K562 (cell line): ENCODE data around the gene NECTIN2. TPM values are rescaled to one million over a fixed set of nuclear protein-coding genes. Genes with fewer than 3 reads are reported as not detected.

Experiments
- ATAC-seq: fragments of 200-7000 bp; cut with Tn5 transposase; 3 replicates; pipeline ENCODE4 v1.9.1; 2020; ENCODE audit warnings: moderate library complexity
- BruUV-seq: library from RNA; stranded (reverse); fragments of 400-500 nt; replicated peaks from 2 replicates; lab custom pipeline; 2021; lab: Mats Ljungman, UMichigan
- CTCF ChIA-PET: fragments of 300-600 bp; formaldehyde crosslinking; extraction: SDS; loops from one replicate; lab custom pipeline; 2021; ENCODE audit warnings: low intra/inter-chr PET ratio; lab: Yijun Ruan, JAX
- POLR2A ChIA-PET: fragments of 300-600, 350-650 bp; sonication (Branson Sonifier 250); formaldehyde crosslinking; extraction: SDS; loops from one replicate; lab custom pipeline; 2021; ENCODE audit warnings: antibody characterized with exemption, inconsistent platforms; lab: Yijun Ruan, JAX
- DNase-seq, 4 experiments: peaks; one replicate each; pipeline versions ENCODE4 v3.0.0 to v3.0.0-alpha.2; 2011 to 2018; ENCODE audit warnings: low spot score in 3 of 4, mixed read lengths in 3 of 4; ENCODE audit errors: extremely low read depth in 1 of 4
- FAIRE-seq: peaks from 2 replicates; lab custom pipeline; 2011; peaks lifted over from hg19 to GRCh38; lab: Jason Lieb, UNC
- H2AFZ ChIP-seq: 2 replicates; pipeline ENCODE4 v1.6.0; 2011; ENCODE audit warnings: low read depth, low read length, control low read depth, inconsistent platforms
- H3K27ac ChIP-seq: fragments of 200-600 bp; 3 replicates; pipeline ENCODE4 v1.8.0; 2011; ENCODE audit warnings: low read depth, mild to moderate bottlenecking, control low read depth, inconsistent platforms, low read length, moderate library complexity, mixed read lengths; ENCODE audit errors: extremely low read depth
- H3K27me3 ChIP-seq, 2 experiments: fragments of 300-600 bp in 1 of 2; 2 replicates in 1 of 2; 3 replicates in 1 of 2; pipeline versions ENCODE4 v1.6.0 to v1.8.0; 2011; ENCODE audit warnings: inconsistent platforms in 2 of 2, low read length in 2 of 2, mild to moderate bottlenecking in 1 of 2, mixed read lengths in 1 of 2, moderate library complexity in 1 of 2; ENCODE audit not compliant: control insufficient read depth in 2 of 2, insufficient read depth in 2 of 2
- H3K36me3 ChIP-seq: fragments of 300-600 bp; 3 replicates; pipeline ENCODE4 v1.8.0; 2011; ENCODE audit warnings: mild to moderate bottlenecking, low read length, inconsistent platforms; ENCODE audit not compliant: control insufficient read depth, insufficient read depth
- H3K4me1 ChIP-seq, 2 experiments: fragments of 200-600 bp in 1 of 2; replicated peaks in 1 of 2; 2 replicates in 1 of 2; 3 replicates in 1 of 2; pipeline versions ENCODE4 v1.5.1 to v1.8.0; 2011; ENCODE audit warnings: inconsistent platforms in 2 of 2, low read length in 2 of 2, mild to moderate bottlenecking in 1 of 2, mixed read lengths in 1 of 2, moderate library complexity in 1 of 2; ENCODE audit not compliant: control insufficient read depth in 2 of 2, insufficient read depth in 2 of 2
- H3K4me2 ChIP-seq: 2 replicates; pipeline ENCODE4 v1.6.1; 2011; ENCODE audit warnings: low read length, control low read depth, inconsistent platforms, mixed read lengths; ENCODE audit not compliant: insufficient read depth
- H3K4me3 ChIP-seq: fragments of 200-600 bp; sonication (generic), shearing (Covaris generic); 2 replicates; pipeline ENCODE4 v1.5.1; 2016; ENCODE audit warnings: control low read depth, inconsistent platforms
- H3K79me2 ChIP-seq: fragments of 200-600 bp; 3 replicates; pipeline ENCODE4 v1.8.0; 2011; ENCODE audit warnings: low read length, inconsistent platforms; ENCODE audit not compliant: control insufficient read depth, insufficient read depth
- H3K9ac ChIP-seq, 2 experiments: 2 replicates each; pipeline versions ENCODE4 v1.6.0 to v1.6.1; 2011; ENCODE audit warnings: low read depth in 2 of 2, low read length in 2 of 2, control low read depth in 1 of 2, inconsistent platforms in 1 of 2, mild to moderate bottlenecking in 1 of 2, mixed read lengths in 1 of 2; ENCODE audit not compliant: insufficient read depth in 1 of 2
- H3K9me1 ChIP-seq: one replicate; pipeline ENCODE4 v1.6.0; 2011; ENCODE audit warnings: inconsistent platforms, mild to moderate bottlenecking, low read length, moderate library complexity; ENCODE audit not compliant: control insufficient read depth, insufficient read depth
- H3K9me3 ChIP-seq: replicated peaks from 2 replicates; pipeline ENCODE4 v1.5.1; 2011; ENCODE audit warnings: low read depth, low read length, inconsistent platforms; ENCODE audit not compliant: control insufficient read depth, insufficient read depth
- H4K20me1 ChIP-seq: replicated peaks from 2 replicates; pipeline ENCODE4 v1.6.1; 2011; ENCODE audit warnings: low read length, inconsistent platforms, mixed read lengths; ENCODE audit not compliant: control insufficient read depth, insufficient read depth
- BRD9 ChIP-seq: fragments of 450-650 bp; IDR thresholded peaks from 2 replicates; pipeline ENCODE4 v1.6.1; 2018; ENCODE audit warnings: low read depth; ENCODE audit not compliant: partially characterized antibody
- ESRRA ChIP-seq: fragments of 450-650 bp; IDR thresholded peaks from 2 replicates; pipeline ENCODE4 v1.6.1; 2014; ENCODE audit warnings: low read depth, mild to moderate bottlenecking, moderate library complexity, borderline replicate concordance
- HMG20A ChIP-seq: fragments of 450-650 bp; formaldehyde crosslinking; conservative IDR thresholded peaks from 2 replicates; pipeline ENCODE4 v1.4.0; 2020; ENCODE audit warnings: mild to moderate bottlenecking, mixed read lengths
- KHSRP ChIP-seq: fragments of 450-650 bp; IDR thresholded peaks from 2 replicates; pipeline ENCODE4 v1.6.1; 2017
- L3MBTL2 ChIP-seq: fragments of 450-650 bp; IDR thresholded peaks from 2 replicates; pipeline ENCODE4 v1.6.1; 2016; ENCODE audit warnings: mild to moderate bottlenecking, moderate library complexity
- MXI1 ChIP-seq: IDR thresholded peaks from 2 replicates; pipeline ENCODE4 v1.6.1; 2011; ENCODE audit warnings: low read depth, mild to moderate bottlenecking, improper control_type of control experiment, low read length
- NR2C2 ChIP-seq, 2 experiments: fragments of 200-800 bp in 1 of 2; sonication (Bioruptor generic) in 1 of 2; sonication (generic) in 1 of 2; formaldehyde crosslinking in 1 of 2; IDR thresholded peaks; 2 replicates each; pipeline versions ENCODE4 v1.6.1 to v1.8.0; 2016 to 2022; ENCODE audit warnings: mild to moderate bottlenecking in 1 of 2, missing compliant biosample characterization in 1 of 2, missing genetic modification characterization in 1 of 2, missing genetic modification reagents in 1 of 2
- POLR2A ChIP-seq: fragments of 450-650 bp; conservative IDR thresholded peaks from 2 replicates; pipeline ENCODE4 v1.6.1; 2016
- SAP30 ChIP-seq: fragments of 200-600 bp; sonication (generic); IDR thresholded peaks from 2 replicates; pipeline ENCODE4 v1.6.1; 2012; ENCODE audit warnings: borderline replicate concordance, low read depth, mild to moderate bottlenecking, moderate library complexity, low read length, control low read depth, inconsistent platforms; ENCODE audit not compliant: insufficient read depth, poor library complexity, severe bottlenecking
- SMARCE1 ChIP-seq: fragments of 450-650 bp; IDR thresholded peaks from 2 replicates; pipeline ENCODE4 v1.7.1; 2016; ENCODE audit warnings: mild to moderate bottlenecking
- ZNF175 ChIP-seq: fragments of 200-800 bp; sonication (Bioruptor generic); IDR thresholded peaks from 2 replicates; pipeline ENCODE4 v1.6.1; 2016; ENCODE audit warnings: low read depth, mild to moderate bottlenecking, missing genetic modification characterization, missing compliant biosample characterization
- ZNF282 ChIP-seq: sonication (generic); formaldehyde crosslinking; IDR thresholded peaks from 2 replicates; pipeline ENCODE4 v1.8.1; 2023; ENCODE audit warnings: missing genetic modification reagents
- WGBS: fragments of 100-300 bp; shearing (Covaris generic); methylation state at CpG from one replicate; pipeline ENCODE4 v1.1.6; 2016; ENCODE audit warnings: low coverage, mixed read lengths; ENCODE audit not compliant: insufficient coverage; ENCODE audit errors: missing lambda C conversion rate; 5-methylcytosine and 5-hydroxymethylcytosine counted together
- in situ Hi-C: fragments of 300-500 bp; cut with MboI; formaldehyde crosslinking; loops from 4 replicates; pipeline ENCODE4 v1.15.0; 2018; ENCODE audit warnings: inconsistent platforms, mixed read lengths
- intact Hi-C: fragments of 100-400 bp; cut with micrococcal nuclease; formaldehyde crosslinking; loops from 2 replicates; pipeline ENCODE4 v1.14.2; 2022
- polyA plus RNA-seq, 8 experiments: library from polyadenylated mRNA; depleted of rRNA in 4 of 8; stranded (reverse) in 5 of 8; unstranded in 3 of 8; fragments of >200 nt; fragmentation: Nextera tagmentation in 2 of 8; fragmentation: Illumina TruSeq in 1 of 8; extraction: Ambion mirVana in 2 of 8; extraction: Trizol in 1 of 8; gene quantifications; 2 replicates each; pipeline versions ENCODE4 v1.2.1 to v1.2.3, GENCODE V29; 2011 to 2014; ENCODE audit warnings: inconsistent platforms in 1 of 8, missing spikeins in 1 of 8
- total RNA-seq, 7 experiments: library from RNA; depleted of rRNA in 6 of 7; stranded (reverse); fragments of >200 nt in 6 of 7; fragmentation: Illumina TruSeq in 2 of 7; extraction: Trizol in 2 of 7; gene quantifications; 2 replicates each; pipeline versions ENCODE4 v1.2.1 to v1.2.3, GENCODE V29; 2011 to 2021; ENCODE audit warnings: low replicate concordance in 1 of 7
- TF ChIP-seq, protein P1 (sequence below), 2 experiments: fragments of 200-800 bp in 1 of 2; sonication (Bioruptor generic) in 1 of 2; sonication (generic) in 1 of 2; formaldehyde crosslinking in 1 of 2; IDR thresholded peaks in 1 of 2; conservative IDR thresholded peaks in 1 of 2; 2 replicates each; pipeline versions ENCODE4 v1.5.0 to v1.6.1; 2016 to 2020; ENCODE audit warnings: missing compliant biosample characterization in 1 of 2, missing genetic modification characterization in 1 of 2, missing genetic modification reagents in 1 of 2
- TF ChIP-seq, protein P2 (sequence below): sonication (generic); formaldehyde crosslinking; IDR thresholded peaks from 2 replicates; pipeline ENCODE4 v1.8.1; 2023; ENCODE audit warnings: missing genetic modification reagents, mild to moderate bottlenecking, borderline replicate concordance

NECTIN2 gene
- total and polyA plus RNA-seq, 9 of the 15 experiments (the other 6 are each of a cell fraction or from before 2014, with no cell fraction given) = 3.9 to 94.9 (median 34.9) TPM

DNA sequence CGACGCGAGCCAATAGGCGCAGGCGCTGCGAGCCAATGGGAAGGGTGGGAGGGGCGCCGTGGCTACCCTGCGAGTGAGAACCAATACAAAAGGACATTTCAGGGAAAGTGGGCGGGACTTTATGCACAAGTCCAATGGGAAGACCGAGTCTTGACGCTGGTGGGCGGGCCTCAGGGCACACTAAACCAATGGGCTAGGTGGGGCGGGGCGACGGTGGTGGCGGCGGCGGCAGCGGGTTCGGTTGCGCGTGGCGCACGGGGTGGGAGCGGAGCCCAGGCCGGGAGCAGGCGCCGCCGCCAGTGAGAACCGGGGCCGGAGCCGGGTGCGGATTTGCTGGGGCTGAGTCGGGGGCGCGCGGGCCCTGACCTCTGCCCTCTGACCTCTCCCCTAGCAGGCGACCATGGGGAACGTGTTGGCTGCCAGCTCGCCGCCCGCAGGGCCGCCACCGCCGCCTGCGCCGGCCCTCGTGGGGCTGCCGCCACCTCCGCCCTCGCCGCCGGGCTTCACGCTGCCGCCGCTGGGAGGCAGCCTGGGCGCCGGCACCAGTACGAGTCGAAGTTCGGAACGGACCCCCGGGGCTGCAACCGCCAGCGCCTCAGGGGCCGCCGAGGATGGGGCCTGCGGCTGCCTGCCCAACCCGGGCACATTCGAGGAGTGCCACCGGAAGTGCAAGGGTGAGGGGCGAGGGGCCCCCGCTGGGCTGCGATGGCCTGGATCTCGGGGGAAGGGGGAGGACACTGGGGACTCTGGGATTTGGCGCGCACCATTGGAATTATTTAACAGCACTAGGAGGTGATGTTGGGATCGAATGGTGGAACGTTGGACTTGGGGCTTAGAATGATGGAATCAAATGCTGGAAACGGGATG lies 45.2 kb downstream of the NECTIN2 start, which contains the start of gene TOMM40:
Gene TOMM40, plus strand, starts transcription at position 239 of the 867 bp plus-strand sequence. Its CDS starts 162 bp downstream, at position 401.
- no peak for FAIRE-seq
- ATAC-seq = peak; percentile 0; the same call in 2 of the 3 replicates
- Histone ChIP-seq H3K9me3 (no peaks in the 10 kb centered on the region; the same call in 1 of the 2 replicates), H3K27me3 (no peaks in the 10 kb centered on the region), H2AFZ (peak within 1 kb of the TSS; percentile 88), H3K9ac (peak within 1 kb of the TSS; percentile 98 to 100), H3K4me1 (peaks cover 17 to 35% of the 10 kb centered on the region in 2 experiments), H3K4me2 (peak within 1 kb of the TSS; percentile 99), H3K36me3 (peaks cover 52% of the 10 kb centered on the region), H4K20me1 (peaks cover 6% of the 10 kb centered on the region; the same call in 1 of the 2 replicates), H3K79me2 (peaks cover 48% of the 10 kb centered on the region), H3K4me3 (peak within 1 kb of the TSS; percentile 100), H3K9me1 (peaks cover 3% of the 10 kb centered on the region), H3K27ac (peak within 1 kb of the TSS; percentile 96)
- BruUV-seq = no TSS peak
- WGBS = 1% methylated on average over 65 of the region's 81 CpGs
- intact Hi-C loops (loop anchor here (2.0 kb wide), 2 partner anchors 24 to 46 kb away; partner anchors contain the start of gene APOC1), in situ Hi-C loops (loop anchor here (10.0 kb wide), 1 partner anchor 164 kb away; no protein-coding TSS in a partner anchor)
- ChIA-PET CTCF (no interaction called here), POLR2A (interaction anchor here (0.6 to 1.8 kb wide), 9 partner anchors 9 to 199 kb away, joined by 3 to 5 read pairs (median 4); partner anchors contain the start of gene NECTIN2)
- peak in 1 of 4 experiments; percentile 25 for DNase-seq
- TF ChIP-seq ESRRA = peak; percentile 68
- TF ChIP-seq BRD9 = no peak
- peak; percentile 94 for TF ChIP-seq SAP30
- peak; percentile 57; the same call in 1 of the 2 replicates for TF ChIP-seq MXI1
- TF ChIP-seq L3MBTL2 = peak; percentile 36; the same call in 1 of the 2 replicates
- TF ChIP-seq KHSRP = no peak
- peak; percentile 67 for TF ChIP-seq POLR2A
- TF ChIP-seq HMG20A = no peak
- TF ChIP-seq, protein P1, sequence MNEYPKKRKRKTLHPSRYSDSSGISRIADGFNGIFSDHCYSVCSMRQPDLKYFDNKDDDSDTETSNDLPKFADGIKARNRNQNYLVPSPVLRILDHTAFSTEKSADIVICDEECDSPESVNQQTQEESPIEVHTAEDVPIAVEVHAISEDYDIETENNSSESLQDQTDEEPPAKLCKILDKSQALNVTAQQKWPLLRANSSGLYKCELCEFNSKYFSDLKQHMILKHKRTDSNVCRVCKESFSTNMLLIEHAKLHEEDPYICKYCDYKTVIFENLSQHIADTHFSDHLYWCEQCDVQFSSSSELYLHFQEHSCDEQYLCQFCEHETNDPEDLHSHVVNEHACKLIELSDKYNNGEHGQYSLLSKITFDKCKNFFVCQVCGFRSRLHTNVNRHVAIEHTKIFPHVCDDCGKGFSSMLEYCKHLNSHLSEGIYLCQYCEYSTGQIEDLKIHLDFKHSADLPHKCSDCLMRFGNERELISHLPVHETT (CRISPR knock-in tag; conservative IDR thresholded peaks at IDR 0.05 in 1 of 2, IDR thresholded peaks at IDR 0.05 in 1 of 2) = peak in 1 of 2 experiments; percentile 88; a peak in 1 of 4 replicates
- TF ChIP-seq, protein P2, sequence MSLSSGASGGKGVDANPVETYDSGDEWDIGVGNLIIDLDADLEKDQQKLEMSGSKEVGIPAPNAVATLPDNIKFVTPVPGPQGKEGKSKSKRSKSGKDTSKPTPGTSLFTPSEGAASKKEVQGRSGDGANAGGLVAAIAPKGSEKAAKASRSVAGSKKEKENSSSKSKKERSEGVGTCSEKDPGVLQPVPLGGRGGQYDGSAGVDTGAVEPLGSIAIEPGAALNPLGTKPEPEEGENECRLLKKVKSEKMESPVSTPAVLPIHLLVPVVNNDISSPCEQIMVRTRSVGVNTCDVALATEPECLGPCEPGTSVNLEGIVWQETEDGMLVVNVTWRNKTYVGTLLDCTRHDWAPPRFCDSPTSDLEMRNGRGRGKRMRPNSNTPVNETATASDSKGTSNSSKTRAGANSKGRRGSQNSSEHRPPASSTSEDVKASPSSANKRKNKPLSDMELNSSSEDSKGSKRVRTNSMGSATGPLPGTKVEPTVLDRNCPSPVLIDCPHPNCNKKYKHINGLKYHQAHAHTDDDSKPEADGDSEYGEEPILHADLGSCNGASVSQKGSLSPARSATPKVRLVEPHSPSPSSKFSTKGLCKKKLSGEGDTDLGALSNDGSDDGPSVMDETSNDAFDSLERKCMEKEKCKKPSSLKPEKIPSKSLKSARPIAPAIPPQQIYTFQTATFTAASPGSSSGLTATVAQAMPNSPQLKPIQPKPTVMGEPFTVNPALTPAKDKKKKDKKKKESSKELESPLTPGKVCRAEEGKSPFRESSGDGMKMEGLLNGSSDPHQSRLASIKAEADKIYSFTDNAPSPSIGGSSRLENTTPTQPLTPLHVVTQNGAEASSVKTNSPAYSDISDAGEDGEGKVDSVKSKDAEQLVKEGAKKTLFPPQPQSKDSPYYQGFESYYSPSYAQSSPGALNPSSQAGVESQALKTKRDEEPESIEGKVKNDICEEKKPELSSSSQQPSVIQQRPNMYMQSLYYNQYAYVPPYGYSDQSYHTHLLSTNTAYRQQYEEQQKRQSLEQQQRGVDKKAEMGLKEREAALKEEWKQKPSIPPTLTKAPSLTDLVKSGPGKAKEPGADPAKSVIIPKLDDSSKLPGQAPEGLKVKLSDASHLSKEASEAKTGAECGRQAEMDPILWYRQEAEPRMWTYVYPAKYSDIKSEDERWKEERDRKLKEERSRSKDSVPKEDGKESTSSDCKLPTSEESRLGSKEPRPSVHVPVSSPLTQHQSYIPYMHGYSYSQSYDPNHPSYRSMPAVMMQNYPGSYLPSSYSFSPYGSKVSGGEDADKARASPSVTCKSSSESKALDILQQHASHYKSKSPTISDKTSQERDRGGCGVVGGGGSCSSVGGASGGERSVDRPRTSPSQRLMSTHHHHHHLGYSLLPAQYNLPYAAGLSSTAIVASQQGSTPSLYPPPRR (CRISPR knock-in tag) = no peak
- TF ChIP-seq NR2C2 (CRISPR knock-in tag; IDR thresholded peaks at IDR 0.05) = peak; percentile 93
- TF ChIP-seq NR2C2 (tag; IDR thresholded peaks at IDR 0.05) = peak; percentile 99
- 0 out of 2 replicates have a peak, but pooled peaks have one; percentile 35 for TF ChIP-seq ZNF282
- TF ChIP-seq SMARCE1 = no peak
- no peak for TF ChIP-seq ZNF175
